OCI-M1 (cell line): ENCODE results near the gene TP53TG3F.
"Not testable (repeated sequence)": the region's sequence is repeated elsewhere in the genome, so short reads cannot be mapped to it uniquely, and the experiment has no call there.

Experiments
- DNase-seq: peaks from one replicate; lab custom pipeline; 2025; lab: John Stamatoyannopoulos, UW

The TP53TG3F gene

GRCh38 chr16:33459312-33459711 lies at the start of gene TP53TG3F:
TSS of gene TP53TG3F (plus strand) at chr16:33459612. CDS start at chr16:33459680, 68 bp downstream.
- not testable (repeated sequence) for DNase-seq

GRCh38 chr16:33491611-33492010 lies 32.2 kb downstream of the TP53TG3F start:
- not testable (repeated sequence) for DNase-seq

GRCh38 chr16:33507231-33507630 lies 47.8 kb downstream of the TP53TG3F start:
- not testable (repeated sequence) for DNase-seq

- not testable (repeated sequence) for DNase-seq
Observed at GRCh38 chr16:33509070-33509469, 49.7 kb downstream of the TP53TG3F start.

- not testable (repeated sequence) for DNase-seq
Observed at GRCh38 chr16:33509906-33510305, 50.5 kb downstream of the TP53TG3F start.
